Muscle of leg (tissue), 11 donors: ENCODE measurements around the gene ATP10A. TPM values are rescaled to one million over a fixed set of nuclear protein-coding genes. Genes with fewer than 3 reads are reported as not detected.
A peak's percentile ranks its signal among the peaks of the same experiment; 100 is the strongest.
"Not testable (repeated sequence)": the region's sequence is repeated elsewhere in the genome, so short reads cannot be mapped to it uniquely, and the experiment has no call there.

Experiments
- DNase-seq: peaks from one replicate; pipeline ENCODE4 v3.0.0; 2013
- H3K27ac ChIP-seq: one replicate; pipeline ENCODE4 v1.5.1; 2013; ENCODE audit warnings: mild to moderate bottlenecking, low read length, control low read depth
- H3K27me3 ChIP-seq: one replicate; pipeline ENCODE4 v1.6.1; 2013; ENCODE audit warnings: low read length; ENCODE audit not compliant: control insufficient read depth, insufficient read depth
- H3K36me3 ChIP-seq: one replicate; pipeline ENCODE4 v1.6.1; 2013; ENCODE audit warnings: low read length; ENCODE audit not compliant: control insufficient read depth, insufficient read depth
- H3K4me1 ChIP-seq: one replicate; pipeline ENCODE4 v1.6.1; 2013; ENCODE audit warnings: low read length; ENCODE audit not compliant: control insufficient read depth, insufficient read depth
- H3K4me3 ChIP-seq: one replicate; pipeline ENCODE4 v1.5.1; 2013; ENCODE audit warnings: low read length, control low read depth
- H3K9me3 ChIP-seq: replicated peaks from 2 replicates; pipeline ENCODE4 v1.6.1; 2013; ENCODE audit warnings: low read depth, low read length; ENCODE audit not compliant: control insufficient read depth
- WGBS: methylation state at CpG from one replicate; pipeline ENCODE4 v1.1.5; 2013; ENCODE audit warnings: missing lambda C conversion rate; ENCODE audit not compliant: insufficient coverage; 5-methylcytosine and 5-hydroxymethylcytosine counted together
- polyA plus RNA-seq, 8 donors: library from polyadenylated mRNA; unstranded; fragments of 120-200 nt; gene quantifications; one replicate each; pipeline versions ENCODE4 v1.2.1 to v1.2.3, GENCODE V29; 2013; ENCODE audit warnings: inconsistent platforms in 1 of 8, low replicate concordance in 1 of 8; ENCODE audit not compliant: insufficient read length in 8 of 8, insufficient read depth in 1 of 8
- total RNA-seq: library from RNA; stranded (reverse); fragments of 120-200 nt; gene quantifications from one replicate; pipeline ENCODE4 v1.2.4, GENCODE V29; 2013

The ATP10A gene
- total and polyA plus RNA-seq, 9 donors = 1.9 to 4.9 (median 2.7) TPM

DNA sequence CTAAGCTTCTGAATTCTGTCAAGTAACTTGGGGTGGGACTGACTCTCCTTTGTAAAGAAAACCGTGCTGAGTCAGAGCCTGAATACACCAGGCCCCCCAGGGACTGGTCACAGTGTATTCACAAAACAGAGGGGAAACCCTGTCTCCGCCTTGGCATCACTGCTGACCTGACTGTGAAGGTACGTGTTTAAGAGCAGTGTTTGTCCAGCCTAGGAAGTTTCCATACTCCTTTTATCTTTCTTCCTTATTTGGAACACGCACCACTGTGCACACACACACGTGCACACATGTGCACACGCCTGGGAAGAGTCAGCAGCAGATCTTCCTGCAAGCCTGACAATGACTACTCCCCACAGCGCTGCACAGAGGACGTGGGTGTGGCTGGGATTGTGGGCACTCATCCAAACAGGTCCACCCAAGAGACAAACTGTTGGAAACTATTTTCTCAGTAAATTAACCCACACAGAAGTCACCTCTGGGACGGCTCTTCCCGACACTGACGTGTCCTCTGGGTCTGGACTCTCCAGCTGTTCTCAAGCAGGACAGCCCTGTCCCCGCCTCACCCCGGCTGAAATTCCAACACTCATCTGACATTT, 87.7 kb downstream of the ATP10A start:
- peak; percentile 88 for DNase-seq
- H3K4me1 ChIP-seq = peaks cover 15% of the 10 kb centered on the region
- no peaks in the 10 kb centered on the region for H3K36me3 ChIP-seq
- H3K27me3 ChIP-seq = no peaks in the 10 kb centered on the region
- H3K27ac ChIP-seq = peak overlapping the region; percentile 56
- 10% methylated on average over 6 of the region's 13 CpGs for WGBS
- H3K9me3 ChIP-seq = no peaks in the 10 kb centered on the region
- H3K4me3 ChIP-seq = no peak overlapping the region

DNA sequence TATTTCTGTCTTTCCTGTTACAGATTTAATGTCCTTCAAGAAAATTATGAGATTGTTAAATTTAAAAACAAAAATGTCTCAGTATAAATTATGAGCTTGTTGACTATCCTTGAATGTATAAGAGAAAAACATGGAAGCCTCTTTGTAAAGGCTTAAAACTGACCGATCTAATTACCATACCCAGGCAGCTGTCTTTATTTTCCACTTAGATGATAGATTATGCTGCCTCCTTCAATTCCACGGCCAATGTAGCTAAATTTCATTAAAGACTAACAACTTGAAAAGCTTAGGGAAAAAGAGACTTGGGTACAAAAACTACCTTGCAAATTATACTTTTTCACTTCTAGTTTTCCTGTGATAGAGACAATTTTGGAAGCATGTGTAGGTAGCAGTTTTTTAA, 88.3 kb downstream of the ATP10A start:
- no peak overlapping the region for H3K4me3 ChIP-seq
- no peaks in the 10 kb centered on the region for H3K9me3 ChIP-seq
- no peaks in the 10 kb centered on the region for H3K27me3 ChIP-seq
- DNase-seq = no peak
- no peak overlapping the region for H3K27ac ChIP-seq
- H3K36me3 ChIP-seq = no peaks in the 10 kb centered on the region
- H3K4me1 ChIP-seq = peaks cover 15% of the 10 kb centered on the region
- no CpG with 5 or more reads among the region's 2 CpGs for WGBS

DNA sequence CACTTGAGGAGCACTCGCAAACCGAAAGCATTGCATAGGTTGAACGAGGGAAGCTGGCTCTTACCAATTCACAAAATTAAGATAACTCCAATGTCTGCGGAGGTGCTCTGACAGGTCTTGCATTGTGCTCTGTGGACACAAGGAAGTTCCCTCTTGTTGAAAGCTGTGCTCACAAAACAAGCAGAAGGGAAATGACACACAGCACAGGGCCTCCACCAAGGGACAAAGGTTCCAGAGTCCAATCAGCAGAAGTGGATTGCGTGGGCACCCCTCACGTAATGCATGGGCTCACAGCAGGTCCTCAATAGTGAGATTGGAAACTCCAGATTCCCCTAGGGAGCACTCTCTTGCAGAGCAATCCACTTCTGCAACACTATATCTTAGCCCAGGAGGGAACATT, 89.9 kb downstream of the ATP10A start:
- H3K4me3 ChIP-seq = no peak overlapping the region
- WGBS = 85% methylated on average over 4 of the region's 6 CpGs
- H3K4me1 ChIP-seq = peaks cover 15% of the 10 kb centered on the region

DNA sequence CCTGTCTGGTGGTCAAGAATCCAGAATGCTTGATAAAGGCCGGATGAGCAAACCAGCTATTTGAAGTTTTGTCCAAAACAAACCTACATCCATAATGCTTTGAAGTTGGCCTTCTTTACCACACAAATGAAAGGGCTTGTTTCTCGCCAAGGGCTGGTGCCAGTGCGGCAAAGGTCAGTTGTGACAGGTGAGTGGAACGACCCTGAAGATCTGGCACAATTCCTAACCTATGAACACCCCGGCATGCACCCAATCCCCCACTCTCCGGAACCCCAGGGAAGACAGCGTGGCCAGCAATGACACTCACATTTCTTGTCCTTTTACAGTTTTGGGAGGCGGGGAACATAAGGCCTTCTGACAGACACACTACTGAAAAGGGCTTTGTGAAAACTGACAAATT, 90.6 kb downstream of the ATP10A start:
- Histone ChIP-seq H3K4me3 (no peak overlapping the region), H3K36me3 (no peaks in the 10 kb centered on the region), H3K4me1 (peaks cover 15% of the 10 kb centered on the region), H3K27ac (no peak overlapping the region), H3K9me3 (no peaks in the 10 kb centered on the region), H3K27me3 (no peaks in the 10 kb centered on the region)
- no peak for DNase-seq
- whole genome bisulfite sequencing = 91% methylated on average over 7 of the region's 8 CpGs

More for the DNA sequence above, 89.9 kb downstream of the ATP10A start:
- Histone ChIP-seq H3K9me3 (no peaks in the 10 kb centered on the region), H3K36me3 (no peaks in the 10 kb centered on the region), H3K27me3 (no peaks in the 10 kb centered on the region), H3K27ac (no peak overlapping the region)
- no peak for DNase-seq

DNA sequence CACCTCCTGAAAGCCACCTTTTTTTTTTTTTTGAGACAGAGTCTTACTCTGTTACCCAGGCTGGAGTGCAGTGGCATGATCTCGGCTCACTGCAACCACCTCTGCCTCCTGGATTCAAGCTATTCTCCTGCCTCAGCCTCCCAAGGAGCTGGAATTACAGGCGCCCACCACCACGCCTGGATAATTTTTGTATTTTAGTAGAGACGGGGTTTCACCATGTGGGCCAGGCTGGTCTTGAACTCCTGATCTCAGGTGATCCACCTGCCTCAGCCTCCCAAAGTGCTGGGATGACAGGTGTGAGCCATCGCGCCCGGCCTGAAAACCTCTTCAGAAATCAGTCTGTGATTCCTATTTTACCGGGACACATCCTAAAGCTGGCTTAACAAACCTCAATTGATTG, 91.4 kb downstream of the ATP10A start:
- H3K27me3 ChIP-seq, DNase-seq, H3K36me3 ChIP-seq, H3K4me3 ChIP-seq, H3K9me3 ChIP-seq, H3K27ac ChIP-seq: not testable (repeated sequence)
- peaks cover 14% of the 10 kb centered on the region for H3K4me1 ChIP-seq
- 94% methylated on average over 5 of the region's 8 CpGs for WGBS

DNA sequence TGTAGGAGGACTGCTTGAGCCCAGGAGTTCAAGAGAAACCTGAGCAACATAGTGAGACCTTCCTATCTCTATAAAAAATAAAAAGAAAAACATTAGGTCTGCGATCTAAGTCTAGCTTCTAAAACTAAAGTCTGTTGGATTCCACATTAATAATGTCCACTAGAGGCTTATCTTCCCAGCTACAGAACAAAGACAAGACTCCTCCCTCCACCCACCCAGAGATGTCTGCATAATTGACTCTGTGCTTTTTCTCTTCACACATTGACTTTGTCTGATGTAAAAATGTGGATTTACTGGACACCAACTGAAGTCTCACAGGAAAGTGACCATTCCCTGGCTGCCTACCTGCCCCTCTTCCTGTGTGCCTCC, 91.8 kb downstream of the ATP10A start:
- no peak overlapping the region for H3K27ac ChIP-seq
- H3K9me3 ChIP-seq = no peaks in the 10 kb centered on the region
- H3K27me3 ChIP-seq = no peaks in the 10 kb centered on the region
- no peak overlapping the region for H3K4me3 ChIP-seq
- H3K36me3 ChIP-seq = no peaks in the 10 kb centered on the region
- DNase-seq = no peak
- no CpG with 5 or more reads among the region's 1 CpG for WGBS
- H3K4me1 ChIP-seq = peaks cover 13% of the 10 kb centered on the region

DNA sequence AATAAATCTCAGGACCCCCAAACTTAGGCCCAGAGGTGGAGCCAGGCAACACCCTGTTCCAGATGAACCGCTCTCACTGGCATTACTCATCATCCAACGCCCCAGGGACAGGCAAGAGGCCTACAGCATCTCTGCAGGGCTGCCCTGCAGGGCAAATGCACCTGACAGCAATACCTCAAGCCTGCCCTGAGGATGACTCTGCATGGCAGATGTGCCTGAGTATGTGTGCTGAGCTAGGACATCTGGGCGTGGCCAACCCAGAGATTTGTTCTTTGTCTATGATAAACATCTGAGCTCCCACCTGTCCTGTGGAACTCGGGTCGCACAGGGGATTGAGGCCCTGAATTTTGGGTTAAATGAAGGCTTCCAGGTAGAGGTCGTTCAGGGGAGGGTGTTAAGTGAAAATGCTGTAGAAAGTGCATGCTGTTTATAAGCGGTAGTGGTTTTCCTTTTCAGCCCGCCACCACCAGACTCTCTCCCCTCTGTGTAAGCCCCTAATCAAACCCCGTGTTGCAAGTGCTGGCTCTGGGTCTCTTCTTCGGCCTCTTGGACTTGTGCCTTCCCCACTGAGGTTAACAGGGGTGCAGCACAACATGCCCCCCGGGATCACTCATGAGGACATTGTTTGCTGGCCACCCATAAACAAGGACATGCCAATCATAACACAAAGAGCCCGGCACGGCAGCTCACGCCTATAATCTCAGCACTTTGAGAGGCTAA, 92.3 kb downstream of the ATP10A start:
- Histone ChIP-seq H3K36me3 (no peaks in the 10 kb centered on the region), H3K27me3 (no peaks in the 10 kb centered on the region), H3K9me3 (no peaks in the 10 kb centered on the region), H3K4me1 (peaks cover 11% of the 10 kb centered on the region), H3K4me3 (no peak overlapping the region), H3K27ac (no peak overlapping the region)
- 95% methylated on average over 6 of the region's 14 CpGs for WGBS
- no peak for DNase-seq

DNA sequence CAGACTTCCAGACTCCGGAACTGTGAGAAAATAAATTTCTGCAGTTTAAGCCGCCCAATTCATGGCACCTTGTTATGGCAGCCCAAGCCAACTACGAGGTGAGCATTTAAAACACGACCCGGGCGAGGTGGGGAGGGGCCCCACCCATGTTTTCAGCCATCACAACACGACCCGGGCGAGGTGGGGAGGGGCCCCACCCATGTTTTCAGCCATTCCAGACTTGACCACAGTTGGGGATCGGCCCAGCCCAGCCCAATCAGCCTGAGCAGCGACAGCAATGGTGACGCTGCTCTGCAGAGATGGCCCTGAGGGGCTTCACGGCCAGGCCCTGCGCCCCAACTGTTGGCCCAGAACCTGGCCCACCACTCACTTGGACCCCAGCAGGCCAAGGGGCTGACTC, 93.1 kb downstream of the ATP10A start:
- Histone ChIP-seq H3K36me3 (no peaks in the 10 kb centered on the region), H3K27ac (no peak overlapping the region), H3K4me1 (peaks cover 5% of the 10 kb centered on the region), H3K9me3 (no peaks in the 10 kb centered on the region), H3K27me3 (no peaks in the 10 kb centered on the region), H3K4me3 (no peak overlapping the region)
- DNase-seq = no peak
- WGBS = 91% methylated on average over 11 of the region's 14 CpGs

DNA sequence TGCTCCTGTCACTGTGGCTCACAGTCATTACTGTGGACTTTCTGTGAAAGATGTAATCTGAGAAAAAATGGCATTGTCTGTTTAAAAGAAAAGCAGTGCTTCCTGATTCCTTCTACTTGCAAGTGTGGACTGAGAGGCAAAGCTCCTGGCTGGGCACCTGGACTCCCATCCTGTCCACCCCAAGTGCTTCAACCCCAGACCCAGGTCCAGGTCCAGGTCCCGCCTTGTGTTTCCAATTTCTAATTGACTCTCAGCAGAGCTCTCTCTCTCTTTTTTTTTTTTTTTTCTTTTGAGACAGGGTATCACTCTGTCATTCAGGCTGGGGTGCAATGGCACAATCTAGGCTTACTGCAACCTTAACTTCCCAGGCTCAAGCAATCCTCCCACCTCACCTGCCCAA, 94.9 kb downstream of the ATP10A start:
- Histone ChIP-seq H3K27me3 (no peaks in the 10 kb centered on the region), H3K27ac (no peak overlapping the region), H3K9me3 (no peaks in the 10 kb centered on the region), H3K4me3 (no peak overlapping the region), H3K4me1 (peaks cover 5% of the 10 kb centered on the region), H3K36me3 (no peaks in the 10 kb centered on the region)
- no CpG with 5 or more reads among the region's 1 CpG for WGBS
- DNase-seq = no peak

DNA sequence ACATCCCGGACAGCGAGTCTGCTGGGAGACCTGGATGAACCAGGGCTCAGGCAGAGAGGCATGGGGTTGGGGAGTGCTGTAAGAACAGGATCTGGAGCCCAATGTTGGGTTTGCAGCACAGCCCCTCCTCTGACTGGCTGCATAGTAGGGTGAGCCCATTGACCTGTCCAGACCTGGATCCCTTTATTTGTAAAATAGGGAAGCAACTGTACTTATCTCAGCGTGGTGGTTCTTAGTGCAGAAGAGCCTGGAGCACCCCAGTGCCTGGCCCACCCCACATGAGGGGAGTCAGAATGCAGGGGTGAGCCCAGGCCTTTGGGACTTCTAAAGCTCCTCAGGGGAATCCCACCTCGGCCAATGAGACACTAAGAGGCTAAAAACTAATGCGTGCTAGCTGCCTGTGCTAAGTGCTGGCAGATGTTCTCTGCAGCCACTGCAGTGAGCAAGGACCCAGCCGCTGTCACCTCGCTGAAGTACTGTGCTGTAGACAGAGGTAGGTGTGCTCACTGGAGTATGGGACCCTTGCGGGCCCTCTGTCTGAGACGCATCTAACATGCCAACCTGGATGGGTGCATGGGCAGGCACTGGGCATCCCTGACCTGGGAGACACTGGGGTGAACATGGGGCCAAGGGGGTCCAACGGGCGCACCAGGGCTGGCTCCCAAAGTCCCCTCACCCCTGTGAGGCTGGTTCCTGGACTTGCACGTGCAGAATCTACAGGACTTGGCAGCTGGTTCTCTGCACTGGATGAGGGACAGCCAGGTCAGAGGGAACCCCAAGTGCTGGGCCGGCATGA, 95.6 kb downstream of the ATP10A start:
- Histone ChIP-seq H3K36me3 (no peaks in the 10 kb centered on the region), H3K27me3 (no peaks in the 10 kb centered on the region), H3K4me3 (no peak overlapping the region), H3K27ac (no peak overlapping the region), H3K4me1 (peaks cover 5% of the 10 kb centered on the region), H3K9me3 (no peaks in the 10 kb centered on the region)
- DNase-seq = no peak
- WGBS = 78% methylated on average over 13 of the region's 13 CpGs
